NCI-H460 (cell line): ENCODE measurements around the gene LCA5L. TPM values are rescaled to one million over a fixed set of nuclear protein-coding genes. Genes with fewer than 3 reads are reported as not detected.

ENCODE experiments used
- DNase-seq: peaks from one replicate; pipeline ENCODE4 v3.0.0-alpha.2; 2016; ENCODE audit warnings: low read depth; ENCODE audit errors: extremely low read depth
- small RNA-seq, 2 experiments: library from RNA; depleted of rRNA; stranded (forward); fragments of <200 nt; gene quantifications; one replicate each; pipeline ENCODE3, GENCODE V24; 2014
- total RNA-seq: library from RNA; depleted of rRNA; stranded (reverse); fragments of >200 nt; shearing (Covaris generic); gene quantifications from 2 replicates; pipeline ENCODE4 v1.2.3, GENCODE V29; 2014; rRNA removed

LCA5L gene
- total RNA-seq, 1 experiment from 2014 or later, result 3.0 TPM

DNA sequence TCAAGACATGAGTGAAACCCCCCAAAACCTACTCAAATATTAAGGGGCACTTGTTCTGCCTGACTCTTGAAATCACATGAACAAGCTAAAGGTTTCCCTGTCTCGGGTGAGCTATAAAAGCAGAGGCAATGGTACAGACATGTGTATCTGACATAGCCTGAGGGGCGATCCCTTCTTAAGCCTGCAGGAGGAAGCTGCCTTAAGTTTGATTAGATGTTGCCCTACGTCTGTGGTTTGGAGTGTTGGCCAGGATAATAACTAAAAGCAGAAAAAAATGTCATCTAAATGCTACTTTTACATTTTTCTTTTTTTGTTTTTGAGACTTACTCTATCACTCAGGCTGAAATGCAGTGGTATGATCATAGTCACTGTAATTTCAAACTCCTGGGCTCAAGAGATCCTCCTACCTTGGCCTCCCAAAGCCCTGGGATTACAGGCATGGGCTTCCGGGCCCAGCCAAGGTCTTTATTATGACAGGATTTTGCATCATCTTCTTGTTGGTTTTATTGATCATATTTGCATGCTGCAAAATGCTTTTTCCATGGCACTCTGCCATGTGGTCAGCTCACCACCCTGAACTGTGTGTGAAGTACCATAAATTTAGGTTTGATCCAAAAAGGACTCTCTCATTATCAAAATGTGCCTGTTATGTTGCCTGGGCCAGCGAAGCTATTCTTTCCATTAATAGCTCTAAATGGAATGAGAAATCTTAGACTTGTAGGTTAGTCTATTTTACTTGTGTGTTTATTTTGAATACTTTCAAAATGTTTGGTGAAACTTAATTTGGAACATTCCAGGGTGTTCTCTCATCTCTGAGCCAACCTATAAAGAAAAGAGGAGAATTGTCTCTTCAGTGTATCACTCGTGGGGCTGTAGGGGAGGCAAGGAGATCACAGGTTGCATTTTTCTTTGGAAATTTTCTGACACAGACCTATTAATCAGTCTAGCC lies 81.7 kb downstream of the LCA5L start:
- DNase-seq, result no peak

DNA sequence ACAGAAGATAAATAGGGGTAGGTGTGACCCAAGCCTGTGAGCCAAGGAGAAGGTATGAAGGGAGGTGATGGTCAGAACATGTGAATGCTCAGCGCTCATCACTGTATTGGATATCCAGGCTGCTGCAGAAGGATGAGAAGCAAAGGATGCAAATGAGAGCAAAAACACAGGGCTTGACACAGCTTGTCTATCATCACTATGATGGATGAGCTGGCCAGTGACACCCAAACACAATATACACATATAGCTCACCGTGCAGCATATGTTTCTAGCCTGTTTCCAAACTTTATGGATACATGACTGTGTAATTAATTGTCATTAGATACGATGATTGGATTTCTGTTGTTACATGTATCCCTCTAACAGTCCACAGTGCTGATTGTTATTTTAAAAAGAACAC lies 82.8 kb downstream of the LCA5L start:
- no peak for DNase-seq

DNA sequence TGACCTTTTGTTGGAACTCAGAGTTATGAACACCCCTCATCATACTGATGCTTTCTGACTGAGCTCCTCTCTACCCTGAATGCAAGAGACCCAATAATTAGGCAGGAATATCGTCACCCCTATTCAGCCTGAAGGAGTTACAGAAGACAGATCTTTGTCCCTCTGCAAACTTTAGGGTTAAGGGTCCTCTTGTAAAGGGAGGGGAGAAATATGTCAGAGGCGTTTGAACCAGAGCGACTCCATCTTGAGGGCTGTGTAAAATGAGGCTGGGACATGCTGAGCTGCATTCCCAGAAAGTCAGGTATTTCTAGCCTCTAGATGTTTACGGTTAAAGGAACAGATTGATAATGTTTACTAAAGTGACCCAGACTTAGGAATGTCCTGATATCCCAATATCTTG lies 86.2 kb downstream of the LCA5L start:
- no peak for DNase-seq

Small RNAs within 50 kb of the gene (small RNA-seq; reads per million reads assigned to genes)
- 0 reads per million in 2 experiments for gene MIR6508

Other genes starting within 250 kb of the LCA5L start
- gene BRWD1, start 132.1 kb downstream of the LCA5L start, total RNA-seq, result 39.2 and 44.2 TPM in 2 replicates
- gene HMGN1, start 96.7 kb downstream of the LCA5L start, total RNA-seq, result 201 and 206 TPM in 2 replicates
- gene SH3BGR, start 6.2 kb upstream of the LCA5L start, total RNA-seq, result 4.0 and 4.3 TPM in 2 replicates
- not detected in 2 replicates for gene B3GALT5, start 167.2 kb upstream of the LCA5L start, total RNA-seq